Activated gamma-delta T cell treated with Interleukin-2 at 50 U/mL for 16 hours (primary cell): ENCODE measurements around the gene FXYD7.
A peak's percentile ranks its signal among the peaks of the same experiment; 100 is the strongest.

Experiments used
- DNase-seq: peaks from one replicate; pipeline ENCODE4 v3.0.0-alpha.2; 2020

FXYD7 gene

DNA sequence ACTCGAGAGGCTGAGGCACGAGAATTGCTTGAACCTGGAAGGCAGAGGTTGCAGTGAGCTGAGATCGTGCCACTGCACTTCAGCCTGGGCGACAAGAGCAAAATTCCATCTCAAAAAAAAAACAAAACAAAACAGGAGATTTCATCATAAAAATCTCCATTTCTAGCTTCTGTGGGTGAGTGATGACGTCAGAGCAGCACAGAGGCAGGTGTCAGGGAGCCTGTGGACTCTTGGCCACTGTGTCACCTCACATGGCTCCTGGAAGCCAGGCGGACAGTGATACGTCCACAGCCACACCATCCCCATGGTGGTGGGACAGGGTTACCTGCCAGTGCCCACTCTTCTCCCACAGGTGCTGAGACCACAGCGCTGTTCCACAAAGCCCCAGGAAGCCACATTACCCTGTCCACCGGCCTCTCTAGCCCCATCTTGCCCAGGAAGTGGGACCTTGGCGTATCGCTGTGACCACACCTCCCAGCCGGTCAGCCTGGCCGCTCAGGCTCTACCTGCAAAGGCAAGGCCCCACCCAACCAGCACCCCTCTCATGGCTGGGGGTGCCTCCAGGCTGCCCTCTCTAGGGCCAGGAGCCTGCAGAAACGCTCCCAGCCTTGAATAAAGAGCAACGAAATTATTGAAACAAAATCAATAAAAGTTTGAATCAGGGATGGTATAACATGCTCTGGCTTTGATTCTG, 29.9 kb upstream of the FXYD7 start:
- DNase-seq: no peak

DNA sequence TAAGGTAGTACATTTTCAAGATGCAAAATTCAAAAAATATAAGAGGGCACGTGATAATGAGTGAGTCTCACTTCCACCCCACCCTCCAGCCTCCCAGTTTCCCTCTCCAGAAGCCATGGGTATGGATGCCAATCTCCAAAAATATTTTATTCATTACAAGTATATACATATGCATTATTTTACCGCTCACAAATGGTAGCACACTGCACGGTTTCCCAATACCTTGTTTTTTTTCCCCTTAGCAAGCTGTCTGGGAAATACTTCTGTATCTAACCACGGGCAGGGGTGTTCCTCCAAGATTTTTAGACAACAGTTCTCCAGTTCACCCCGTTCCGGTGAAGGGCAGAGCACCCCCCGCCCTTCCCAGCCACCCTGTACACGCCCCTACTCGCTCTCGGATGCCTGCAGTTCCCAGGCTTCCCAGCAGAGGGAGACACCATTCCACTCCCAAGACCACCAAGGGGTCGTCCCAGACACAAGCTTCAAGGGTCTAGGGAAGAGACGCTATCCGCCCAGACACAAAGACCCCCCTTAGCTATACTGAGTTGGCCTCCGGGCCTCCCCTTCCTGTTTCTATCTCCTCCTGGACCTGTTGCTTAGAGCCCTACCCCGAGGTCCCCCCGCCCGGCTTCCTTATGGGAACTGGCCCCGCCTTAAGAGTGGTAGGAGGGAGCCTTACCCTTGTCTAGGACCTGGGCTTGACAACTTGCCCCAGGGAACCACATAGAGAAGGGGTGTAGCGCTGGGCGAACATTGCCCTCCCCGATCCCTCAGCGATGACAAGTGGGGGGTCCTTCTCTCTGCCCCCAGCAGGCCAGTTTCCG, 28.5 kb upstream of the FXYD7 start:
- DNase-seq: peak; percentile 69

DNA sequence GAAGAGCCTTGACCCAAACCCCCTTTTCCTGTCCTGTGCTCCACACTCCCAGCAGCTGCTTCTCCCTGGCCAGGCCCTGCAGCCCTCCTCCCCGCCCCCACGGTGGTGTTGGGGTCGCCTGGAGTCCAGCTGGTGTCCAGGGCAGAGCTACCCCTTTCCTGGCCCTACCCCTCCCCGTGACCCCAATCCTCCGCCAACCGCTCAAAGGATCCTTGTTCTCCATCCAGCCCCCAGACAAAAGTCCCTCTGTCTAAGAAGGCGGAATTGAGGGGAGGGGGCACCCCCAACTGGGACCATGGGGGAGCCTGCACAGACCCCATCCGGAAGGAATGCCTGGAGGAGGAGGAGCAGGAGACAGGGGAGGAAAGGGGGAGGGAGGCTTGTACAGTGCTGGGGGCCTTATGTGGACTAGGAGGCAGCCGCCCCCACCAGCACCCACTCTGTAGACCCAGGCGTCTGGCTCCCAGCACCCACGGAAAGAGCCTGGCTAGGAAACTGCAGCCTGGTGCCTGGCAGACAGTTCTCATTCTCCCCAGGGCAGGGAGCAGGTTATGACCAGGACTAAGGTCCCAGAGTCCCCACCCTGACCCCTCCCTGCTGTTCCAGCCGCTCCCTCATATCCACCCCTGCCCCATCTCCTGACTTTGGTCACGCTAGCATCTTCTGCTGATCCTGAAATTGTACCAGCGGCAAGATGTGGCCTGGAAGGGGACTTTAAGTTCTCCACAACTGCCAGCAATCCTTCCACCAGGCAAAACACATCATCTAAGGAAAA, 27.7 kb upstream of the FXYD7 start, which contains the start of gene FXYD3:
FXYD3 (plus strand) TSS at position 647 of the 775 bp plus-strand sequence. CDS start 3,554 bp downstream, outside the sequence.
- no peak for DNase-seq

DNA sequence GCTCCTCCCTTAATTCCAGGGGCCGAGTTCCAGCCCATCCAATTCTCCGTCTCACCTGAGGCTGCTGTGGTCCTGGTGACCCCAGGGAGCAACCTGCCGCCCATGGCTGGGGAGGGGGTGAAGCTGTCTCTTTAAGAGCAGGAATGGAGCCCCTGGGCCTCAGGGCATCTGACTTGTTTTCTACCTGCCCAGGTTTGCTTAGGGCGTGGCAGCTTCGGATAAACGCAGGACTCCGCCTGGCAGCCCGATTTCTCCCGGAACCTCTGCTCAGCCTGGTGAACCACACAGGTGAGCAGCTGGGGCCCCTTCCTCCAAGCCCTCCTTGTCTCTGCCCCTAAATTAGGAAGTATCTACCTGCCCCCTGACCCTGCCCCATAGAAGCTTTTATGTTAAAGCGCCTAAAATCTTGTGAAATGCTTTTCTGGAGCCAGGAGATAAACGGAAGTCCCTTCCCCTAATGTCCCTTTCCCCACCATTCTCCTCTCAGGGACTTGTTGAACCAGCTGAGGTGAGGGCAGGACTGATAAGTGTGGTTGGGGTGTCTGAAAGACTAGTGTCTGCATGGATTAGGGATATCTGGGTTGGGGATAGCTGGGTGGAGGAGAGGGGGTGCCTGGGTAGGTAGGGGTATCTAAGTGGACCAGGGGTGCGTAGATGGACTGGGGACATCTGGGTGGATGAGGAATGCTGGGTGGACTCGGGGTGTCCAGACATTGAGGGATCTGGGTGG, 26.8 kb upstream of the FXYD7 start:
- no peak for DNase-seq

DNA sequence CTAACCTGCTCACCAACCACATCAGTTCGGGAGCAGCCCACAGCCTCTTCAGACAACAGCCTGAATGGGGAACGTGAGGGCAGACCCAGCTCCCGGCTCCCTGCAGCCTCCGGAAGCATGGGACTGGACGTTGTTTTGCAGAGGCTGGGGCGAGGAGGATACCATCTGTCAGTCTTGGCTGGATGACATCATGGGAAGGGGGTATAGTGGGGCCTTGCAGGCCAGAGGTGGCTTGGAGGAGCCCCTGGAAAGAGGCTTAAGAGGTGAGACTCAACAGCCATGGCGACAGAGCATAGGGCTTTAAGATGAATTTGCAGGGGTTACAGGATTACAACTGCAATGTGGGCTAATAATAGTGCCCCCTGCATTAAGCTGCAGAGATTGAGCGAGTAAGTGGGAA, 25.9 kb upstream of the FXYD7 start:
- DNase-seq: no peak

DNA sequence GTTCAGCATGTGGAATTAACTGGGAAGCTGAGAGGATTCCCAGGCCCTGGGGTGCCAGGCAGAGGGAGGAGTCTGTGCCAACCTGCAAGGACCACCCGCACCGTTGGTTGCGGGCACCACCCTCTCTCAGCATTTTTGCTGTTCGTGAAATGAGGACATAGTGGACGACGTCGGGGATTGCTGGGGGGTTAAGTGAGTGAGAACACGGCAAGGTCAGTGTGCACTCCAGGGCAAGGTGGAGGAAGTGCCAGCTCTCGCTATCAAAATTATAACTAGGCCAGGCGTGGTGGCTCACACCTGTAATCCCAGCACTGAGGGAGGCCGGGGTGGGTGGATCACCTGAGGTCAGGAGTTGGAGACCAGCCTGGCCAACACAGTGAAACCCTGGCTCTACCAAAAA, 25.3 kb upstream of the FXYD7 start:
- DNase-seq: no peak

DNA sequence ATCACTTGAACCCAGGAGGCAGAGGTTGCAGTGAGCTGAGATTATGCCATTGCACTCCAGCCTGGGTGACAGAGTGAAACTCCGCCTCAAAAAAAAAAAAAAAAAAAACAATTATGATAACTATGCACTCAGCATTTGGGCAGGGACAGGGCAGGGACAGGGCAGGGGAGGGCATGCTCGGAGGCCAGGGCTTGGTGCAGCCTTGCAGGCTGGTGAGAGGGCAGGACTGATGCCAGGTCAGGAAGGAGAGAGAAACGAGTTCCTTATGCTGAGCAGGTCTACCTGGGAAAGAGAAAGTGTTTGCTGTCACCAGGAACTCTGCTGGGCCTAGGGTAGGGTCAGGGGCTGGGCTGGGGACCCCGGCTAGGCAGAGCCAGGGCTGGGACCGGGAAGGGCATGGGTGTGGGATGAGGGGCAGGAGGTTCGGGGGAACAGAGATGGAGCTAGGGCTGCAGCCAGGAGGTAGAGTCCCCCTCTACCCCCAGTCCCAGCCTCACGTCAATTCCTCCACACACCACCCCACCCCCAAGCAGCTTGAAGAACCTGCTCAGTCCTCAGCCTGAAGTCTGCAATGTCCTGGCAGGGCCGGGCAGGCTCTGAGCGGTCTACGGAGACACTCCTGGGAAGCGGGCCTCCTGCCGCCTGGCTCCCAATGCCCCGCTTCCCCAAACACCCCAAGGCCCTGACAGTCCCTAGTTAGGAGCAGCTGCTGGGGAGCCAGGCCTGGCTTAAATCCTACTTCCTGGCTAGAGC, 24.6 kb upstream of the FXYD7 start:
- no peak for DNase-seq

DNA sequence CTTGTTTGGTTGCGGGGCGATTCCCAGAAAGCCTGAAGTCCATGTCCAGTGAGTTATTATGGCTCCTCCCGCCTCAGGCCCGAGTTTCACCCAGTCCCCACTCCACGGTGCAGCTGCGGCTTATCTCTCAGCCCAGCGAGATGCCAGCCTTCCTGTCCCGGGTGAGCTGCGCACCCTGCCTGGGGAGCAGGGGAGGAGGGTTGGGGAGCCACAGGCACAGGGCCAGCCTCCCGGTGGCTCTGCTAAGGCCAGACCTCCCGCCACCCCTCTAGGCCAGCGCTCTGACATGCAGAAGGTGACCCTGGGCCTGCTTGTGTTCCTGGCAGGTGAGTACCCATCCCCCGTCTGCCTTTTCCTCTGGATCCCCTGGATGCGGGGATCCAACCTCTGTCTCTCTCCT, 24.0 kb upstream of the FXYD7 start:
- no peak for DNase-seq

DNA sequence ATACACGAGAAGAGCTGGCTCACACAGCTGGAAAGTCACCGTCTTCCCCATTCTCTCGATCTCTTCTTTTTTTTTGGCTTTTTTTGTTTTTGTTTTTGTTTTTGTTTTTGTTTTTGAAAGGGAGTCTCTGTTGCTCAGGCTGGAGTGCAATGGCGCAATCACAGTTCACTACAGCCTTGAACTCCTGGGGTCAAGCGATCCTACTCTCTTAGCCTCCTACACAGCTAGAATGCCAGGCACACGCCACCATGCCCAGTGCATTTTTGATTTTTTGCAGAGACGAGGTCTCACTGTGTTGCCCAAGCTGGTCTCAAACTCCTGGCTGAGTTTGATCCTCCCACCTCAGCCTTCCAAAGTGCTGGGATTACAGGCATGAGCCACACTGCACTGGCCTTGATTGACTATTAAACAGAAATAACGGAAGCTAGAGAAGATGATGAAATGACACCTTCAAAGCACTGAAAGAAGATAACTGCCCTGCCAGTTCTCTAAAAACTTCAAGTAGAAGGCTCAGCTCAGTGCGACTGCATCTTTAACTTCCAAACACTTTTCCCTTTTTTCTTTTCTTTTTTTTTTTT, 23.4 kb upstream of the FXYD7 start:
- no peak for DNase-seq

DNA sequence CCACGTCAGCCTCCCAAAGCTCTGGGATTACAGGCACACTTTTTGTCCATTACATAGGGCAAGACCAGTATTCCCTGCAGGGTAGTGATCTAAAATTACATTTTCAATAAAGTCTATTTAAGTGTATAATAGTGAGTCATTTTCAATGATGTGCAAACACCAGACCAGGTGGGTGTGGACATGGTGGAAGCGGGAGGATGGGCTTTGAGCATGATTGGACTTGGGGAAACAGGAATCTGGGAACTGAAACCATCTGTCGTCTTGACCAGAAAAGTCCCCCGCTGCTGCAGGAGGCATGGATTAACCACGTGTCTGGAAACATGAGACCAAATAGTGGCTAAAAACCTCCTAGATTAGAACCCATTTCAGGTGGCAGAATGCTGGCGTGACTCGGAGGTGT, 22.6 kb upstream of the FXYD7 start:
- DNase-seq: no peak

DNA sequence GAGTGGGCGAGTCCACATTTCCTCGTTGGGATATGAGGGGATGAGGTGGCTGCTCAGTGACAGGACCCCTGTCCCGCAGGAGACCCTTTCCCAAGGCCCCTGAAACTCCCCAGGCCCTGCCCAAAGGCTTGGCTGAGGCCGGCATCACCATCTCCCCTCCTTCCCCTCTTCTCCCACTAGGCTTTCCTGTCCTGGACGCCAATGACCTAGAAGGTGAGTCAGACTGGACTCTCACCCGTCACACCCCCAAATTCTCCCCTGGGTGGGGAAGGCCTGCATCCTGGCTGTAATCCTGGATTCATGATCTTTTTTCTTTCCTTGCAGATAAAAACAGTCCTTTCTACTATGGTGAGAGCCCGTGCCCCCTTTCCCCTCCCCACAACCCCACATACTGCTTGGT, 22.2 kb upstream of the FXYD7 start:
- no peak for DNase-seq

DNA sequence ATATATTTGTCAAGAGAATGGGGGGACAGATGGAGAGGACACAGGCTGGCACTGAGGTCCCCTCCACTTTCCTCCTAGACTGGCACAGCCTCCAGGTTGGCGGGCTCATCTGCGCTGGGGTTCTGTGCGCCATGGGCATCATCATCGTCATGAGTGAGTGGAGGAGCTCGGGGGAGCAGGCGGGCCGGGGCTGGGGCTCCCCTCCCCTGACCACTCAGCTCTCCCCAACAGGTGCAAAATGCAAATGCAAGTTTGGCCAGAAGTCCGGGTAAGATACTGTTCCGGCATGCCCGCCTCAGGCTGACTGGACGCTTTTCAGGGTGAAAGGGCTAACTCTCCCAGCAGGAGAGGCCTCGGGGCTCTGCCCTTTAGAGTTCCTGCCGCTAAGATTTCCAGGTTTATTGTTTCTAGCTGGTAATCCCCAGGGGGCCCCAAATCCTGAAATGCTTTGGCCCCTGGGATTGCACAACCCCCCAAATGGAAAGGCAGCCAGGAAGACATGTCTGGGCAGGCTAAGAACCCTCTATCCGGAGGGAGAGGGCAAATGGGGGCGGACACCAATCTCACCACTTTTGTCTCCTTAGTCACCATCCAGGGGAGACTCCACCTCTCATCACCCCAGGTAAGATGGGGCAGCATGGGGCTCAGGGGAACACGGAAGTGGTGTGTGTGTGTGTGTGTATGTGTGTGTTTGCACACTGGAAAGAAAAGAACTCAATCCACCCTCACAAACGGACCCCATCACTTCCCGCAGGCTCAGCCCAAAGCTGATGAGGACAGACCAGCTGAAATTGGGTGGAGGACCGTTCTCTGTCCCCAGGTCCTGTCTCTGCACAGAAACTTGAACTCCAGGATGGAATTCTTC, 20.1 kb upstream of the FXYD7 start:
- DNase-seq: no peak

DNA sequence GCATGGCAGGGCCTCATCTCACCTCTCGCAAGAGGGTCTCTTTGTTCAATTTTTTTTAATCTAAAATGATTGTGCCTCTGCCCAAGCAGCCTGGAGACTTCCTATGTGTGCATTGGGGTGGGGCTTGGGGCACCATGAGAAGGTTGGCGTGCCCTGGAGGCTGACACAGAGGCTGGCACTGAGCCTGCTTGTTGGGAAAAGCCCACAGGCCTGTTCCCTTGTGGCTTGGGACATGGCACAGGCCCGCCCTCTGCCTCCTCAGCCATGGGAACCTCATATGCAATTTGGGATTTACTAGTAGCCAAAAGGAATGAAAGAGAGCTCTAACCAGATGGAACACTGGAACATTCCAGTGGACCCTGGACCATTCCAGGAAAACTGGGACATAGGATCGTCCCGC, 19.5 kb upstream of the FXYD7 start:
- no peak for DNase-seq

DNA sequence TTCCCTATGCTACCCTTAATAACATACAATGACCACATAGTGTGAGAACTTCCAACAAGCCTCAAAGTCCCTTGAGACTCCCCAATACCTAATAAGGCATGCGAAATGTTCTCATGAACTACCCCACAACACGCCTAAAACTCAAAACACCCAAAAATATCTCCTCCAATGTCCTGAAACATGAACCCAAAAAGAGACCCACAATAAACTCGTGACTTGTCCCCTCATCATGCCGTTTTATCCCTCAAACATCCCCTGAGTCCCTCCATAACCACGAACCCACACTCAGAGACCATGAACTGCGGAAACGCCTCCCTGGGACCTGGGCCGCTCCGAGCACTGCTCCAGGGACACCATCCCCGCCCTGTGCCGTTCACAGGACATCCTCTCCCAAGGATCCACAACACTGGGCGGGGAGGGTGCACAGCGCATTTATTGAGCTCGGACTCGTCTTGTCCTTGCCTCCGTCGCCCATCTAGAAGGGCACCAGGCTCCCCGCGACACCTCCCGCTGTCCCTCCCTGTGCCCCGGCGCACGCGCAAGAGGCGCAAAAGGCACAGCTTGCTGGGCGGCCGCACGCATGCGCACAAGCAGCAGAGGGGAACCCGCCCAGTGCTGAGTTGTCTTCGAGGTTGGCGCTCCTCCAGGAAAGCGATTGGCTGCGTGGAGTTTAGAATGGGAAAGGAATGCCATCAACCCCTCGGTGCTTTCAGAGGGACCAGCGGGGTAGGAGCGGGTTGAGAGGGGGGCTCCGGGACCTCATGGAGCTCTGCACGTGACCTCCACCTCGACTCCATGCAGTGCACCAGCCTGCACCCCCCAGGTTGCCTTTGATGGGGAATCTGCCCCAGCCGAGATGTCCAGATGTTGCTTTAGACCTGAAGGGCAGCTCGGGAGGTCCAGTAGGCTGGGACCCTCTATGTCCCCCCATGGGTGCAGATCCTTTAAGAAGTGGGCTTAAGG, 18.7 kb upstream of the FXYD7 start:
- peak; percentile 81 for DNase-seq

DNA sequence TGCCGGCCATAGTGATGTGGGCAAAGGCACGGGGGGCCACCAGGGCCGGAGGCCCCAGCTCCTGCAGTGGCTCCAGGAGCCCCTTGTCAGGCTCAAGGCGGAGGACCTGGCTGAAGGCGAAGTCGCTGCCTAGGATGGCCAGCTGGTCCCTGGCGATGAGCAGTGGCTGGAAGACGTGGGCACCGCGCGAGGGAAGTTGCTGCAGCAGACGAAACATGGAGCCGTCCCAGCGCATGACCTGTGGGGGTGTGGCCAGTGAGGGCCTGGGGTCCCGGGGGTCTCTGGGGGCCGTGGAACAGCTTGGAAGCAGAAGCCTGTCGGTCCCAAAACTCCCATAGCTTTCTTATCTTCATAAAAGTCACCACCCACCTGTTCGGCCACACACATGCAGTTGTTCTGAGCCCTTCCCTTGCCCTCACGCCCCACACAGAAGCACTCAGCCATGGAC, 17.8 kb upstream of the FXYD7 start:
- DNase-seq: no peak

DNA sequence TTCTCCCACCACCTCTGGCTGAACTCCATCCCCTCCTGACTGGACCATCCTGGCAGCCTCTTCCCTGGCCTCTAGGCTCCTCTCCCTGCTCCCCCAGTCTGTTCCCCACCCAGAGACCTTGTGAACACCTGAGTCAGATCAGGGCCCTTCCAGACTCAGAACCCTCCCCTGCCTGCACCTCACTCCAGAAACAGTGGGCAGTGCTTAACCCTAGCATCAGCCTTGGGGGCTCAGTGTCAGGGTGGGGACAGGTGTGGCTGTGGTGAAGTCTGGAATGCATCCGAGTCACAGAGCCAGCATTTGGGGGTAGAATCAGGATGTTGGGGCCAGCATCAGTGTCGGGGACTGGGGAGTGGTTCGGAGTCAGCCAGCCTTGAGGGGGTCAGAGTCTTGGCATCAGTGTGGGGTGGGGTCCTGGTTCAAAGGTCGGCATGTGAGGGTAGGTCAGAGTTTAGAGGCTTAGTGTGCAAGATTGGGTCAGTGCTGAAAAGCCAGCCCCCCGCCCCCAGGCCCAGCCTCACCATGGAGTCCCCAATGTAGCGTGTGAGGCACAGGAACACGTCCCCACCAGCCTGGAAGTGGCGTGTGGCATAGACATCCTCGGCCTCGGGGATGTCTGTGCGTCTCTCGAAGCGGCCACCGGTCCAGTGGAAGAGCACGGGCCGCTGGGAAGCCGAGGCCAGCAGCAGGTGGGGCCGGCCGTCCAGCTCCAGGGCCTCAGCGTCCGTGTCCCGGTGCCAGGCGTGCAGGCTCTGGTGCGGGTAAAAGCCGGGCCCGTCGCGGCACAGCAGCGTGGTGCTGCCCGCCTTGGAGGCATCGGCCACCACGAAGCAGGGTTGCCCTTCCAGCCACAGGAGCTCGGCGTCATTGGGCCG, 17.1 kb upstream of the FXYD7 start:
- DNase-seq: no peak

DNA sequence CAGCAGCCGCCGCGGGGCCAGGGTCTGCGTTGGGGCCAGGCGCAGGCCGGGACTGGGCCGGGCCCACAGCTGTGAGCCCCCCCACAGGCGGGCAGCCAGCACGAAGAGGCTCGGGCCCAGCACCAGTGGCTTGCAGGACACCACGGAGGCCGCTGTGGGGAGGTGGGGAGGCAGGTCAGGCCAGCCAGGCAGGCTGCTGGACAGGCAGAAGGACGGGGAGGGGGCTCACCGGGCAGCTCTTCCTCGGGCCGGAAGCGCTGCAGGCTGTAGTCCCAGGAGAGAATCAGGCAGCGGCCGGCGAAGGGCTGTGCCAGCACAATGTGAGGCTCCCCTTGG, 16.5 kb upstream of the FXYD7 start:
- DNase-seq: no peak

DNA sequence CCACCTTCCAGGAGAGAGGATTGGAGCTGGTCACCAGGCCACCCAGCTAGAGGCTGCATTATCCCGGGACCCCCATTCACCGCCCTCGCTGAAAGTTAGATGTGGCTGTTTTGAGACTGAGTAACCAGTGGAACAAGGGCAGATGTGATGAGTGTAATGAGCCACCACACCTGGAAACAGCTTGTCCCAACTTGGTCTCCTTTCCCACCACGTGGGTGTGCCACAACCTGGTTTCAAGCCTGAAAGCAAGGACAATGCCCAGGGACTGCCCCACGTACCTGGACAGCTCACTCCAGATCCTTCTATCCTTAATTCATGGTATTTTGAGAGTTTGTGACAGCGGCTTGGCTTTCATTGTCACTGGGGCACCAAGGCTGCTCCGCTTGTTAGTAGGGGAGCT, 15.2 kb upstream of the FXYD7 start:
- DNase-seq: no peak
